PC-3 (cell line): Measurements from ENCODE around the gene TTC28. TPM values are rescaled to one million over a fixed set of nuclear protein-coding genes. Genes with fewer than 3 reads are reported as not detected.
"Not testable (repeated sequence)": the region's sequence is repeated elsewhere in the genome, so short reads cannot be mapped to it uniquely, and the experiment has no call there.

Experiments
- ATAC-seq: fragments of 200-7000 bp; cut with Tn5 transposase; 2 replicates; pipeline ENCODE4 v1.9.1; 2020; ENCODE audit warnings: mild to moderate bottlenecking, moderate library complexity
- BruUV-seq: library from RNA; stranded (reverse); fragments of 400-500 nt; replicated peaks from 2 replicates; lab custom pipeline; 2021; lab: Mats Ljungman, UMichigan
- CTCF ChIA-PET: fragments of 300-600 bp; sonication (Branson Sonifier 250); formaldehyde crosslinking; loops from one replicate; lab custom pipeline; 2022; ENCODE audit warnings: antibody characterized with exemption; lab: Charles Lee
- POLR2A ChIA-PET: fragments of 300-600 bp; sonication (Branson Sonifier 250); formaldehyde crosslinking; loops from one replicate; lab custom pipeline; 2022; ENCODE audit warnings: antibody characterized with exemption; ENCODE audit not compliant: unreplicated experiment; lab: Charles Lee
- DNase-seq: peaks from one replicate; pipeline ENCODE4 v3.0.0-alpha.2; 2015
- H2AFZ ChIP-seq: fragments of 300-600 bp; sonication (generic); 2 replicates; pipeline ENCODE4 v1.6.0; 2016; ENCODE audit warnings: antibody characterized with exemption, low read length
- H3F3A ChIP-seq: fragments of 300-600 bp; sonication (generic); one replicate; pipeline ENCODE4 v1.6.0; 2017; ENCODE audit warnings: antibody characterized with exemption, low read length, control low read depth, mild to moderate bottlenecking; ENCODE audit not compliant: unreplicated experiment
- H3K27ac ChIP-seq: fragments of 300-600 bp; sonication (generic); 2 replicates; pipeline ENCODE4 v1.5.1; 2016; ENCODE audit warnings: mild to moderate bottlenecking, low read length
- H3K27me3 ChIP-seq: fragments of 300-600 bp; sonication (generic); 2 replicates; pipeline ENCODE4 v1.6.1; 2016; ENCODE audit warnings: low read length, mixed read lengths
- H3K36me3 ChIP-seq: fragments of 300-600 bp; sonication (generic); 2 replicates; pipeline ENCODE4 v1.6.1; 2016; ENCODE audit warnings: low read depth, mixed run types, low read length, mixed read lengths
- H3K4me1 ChIP-seq: fragments of 300-600 bp; sonication (generic); 2 replicates; pipeline ENCODE4 v1.5.1; 2016; ENCODE audit warnings: low read length; ENCODE audit not compliant: insufficient read depth
- H3K4me2 ChIP-seq: fragments of 300-600 bp; sonication (generic); 2 replicates; pipeline ENCODE4 v1.6.0; 2016; ENCODE audit warnings: low read length
- H3K4me3 ChIP-seq: fragments of 300-600 bp; sonication (generic); 2 replicates; pipeline ENCODE4 v1.5.1; 2016; ENCODE audit warnings: mild to moderate bottlenecking, low read length, mixed read lengths
- H3K79me2 ChIP-seq: fragments of 300-600 bp; sonication (generic); 2 replicates; pipeline ENCODE4 v1.6.1; 2017; ENCODE audit warnings: low read length, mixed read lengths
- H3K9ac ChIP-seq: fragments of 300-600 bp; sonication (generic); 2 replicates; pipeline ENCODE4 v1.6.0; 2016; ENCODE audit warnings: mild to moderate bottlenecking, low read length
- H3K9me2 ChIP-seq: fragments of 300-600 bp; sonication (generic); replicated peaks from 2 replicates; pipeline ENCODE4 v1.6.1; 2016; ENCODE audit warnings: mixed run types, low read length, mixed read lengths
- H3K9me3 ChIP-seq: fragments of 300-600 bp; sonication (generic); 2 replicates; pipeline ENCODE4 v1.6.1; 2016; ENCODE audit warnings: low read length, mixed read lengths
- H4K20me1 ChIP-seq: fragments of 300-600 bp; sonication (generic); 2 replicates; pipeline ENCODE4 v1.6.1; 2016; ENCODE audit warnings: low read length, mixed read lengths
- EZH2 ChIP-seq: fragments of 300-600 bp; sonication (generic); IDR thresholded peaks from one replicate; pipeline ENCODE4 v1.6.1; 2017; ENCODE audit warnings: antibody characterized with exemption, mild to moderate bottlenecking, low read length; ENCODE audit not compliant: unreplicated experiment
- EZH2phosphoT487 ChIP-seq: fragments of 300-600 bp; sonication (generic); IDR thresholded peaks from 2 replicates; pipeline ENCODE4 v1.6.1; 2018; ENCODE audit warnings: mild to moderate bottlenecking, antibody characterized with exemption, low read length, borderline replicate concordance
- intact Hi-C: fragments of 100-400 bp; cut with micrococcal nuclease; formaldehyde crosslinking; loops from 2 replicates; pipeline ENCODE4 v1.9.0; 2023
- total RNA-seq: library from RNA; depleted of rRNA; stranded (reverse); fragments of >200 nt; gene quantifications from 2 replicates; pipeline ENCODE4 v1.2.3, GENCODE V29; 2014
- TF ChIP-seq, protein P1 (sequence below): fragments of 300-600 bp; sonication (generic); conservative IDR thresholded peaks from 2 replicates; pipeline ENCODE4 v1.5.1; 2017; ENCODE audit warnings: antibody characterized with exemption, low read depth, mild to moderate bottlenecking, low read length

The TTC28 gene
- total RNA-seq, 1 experiment from 2014 or later, result 6.3 TPM

DNA sequence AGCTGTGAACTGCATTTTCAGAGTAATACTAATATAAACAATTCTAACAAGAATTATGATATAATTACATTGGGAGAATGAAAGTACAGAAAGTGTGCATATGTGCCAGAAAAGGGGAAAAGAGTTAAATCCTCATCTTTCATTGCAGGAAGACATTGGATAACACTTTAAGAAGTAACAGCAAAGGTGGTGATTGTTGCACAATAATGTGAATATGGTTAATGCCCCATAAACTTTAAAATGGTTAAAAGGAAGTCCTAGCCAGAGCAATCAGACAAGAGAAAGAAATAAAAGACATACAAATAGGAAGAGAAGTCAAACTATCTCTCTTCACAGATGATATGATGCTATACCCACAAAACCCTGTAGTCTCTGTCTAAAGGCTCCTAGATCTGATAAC lies 111.5 kb downstream of the TTC28 start:
- no TSS peak for BruUV-seq

DNA sequence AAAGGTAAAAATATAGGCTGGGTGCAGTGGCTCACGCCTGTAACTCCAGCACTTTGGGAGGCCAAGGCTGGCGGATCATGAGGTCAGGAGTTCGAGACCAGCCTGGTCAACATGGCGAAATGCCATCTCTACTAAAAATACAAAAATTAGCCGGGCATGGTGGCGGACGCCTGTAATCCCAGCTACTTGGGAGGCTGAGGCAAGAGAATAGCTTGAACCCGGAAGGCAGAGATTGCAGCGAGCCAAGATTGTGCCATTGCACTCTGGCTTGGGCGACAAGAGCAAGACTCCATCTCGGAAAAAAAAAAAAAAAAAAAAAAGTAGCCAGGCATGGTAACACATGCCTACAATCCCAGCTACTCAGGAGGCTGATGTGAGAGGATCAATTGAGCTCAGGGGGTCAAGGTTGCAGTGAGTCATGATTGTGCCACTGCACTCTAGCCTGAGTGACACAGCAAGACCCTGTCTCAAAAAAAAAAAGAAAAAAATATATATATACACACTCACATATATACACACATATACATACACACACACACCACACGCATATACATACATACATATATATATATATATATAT lies 112.6 kb downstream of the TTC28 start:
- H3K27ac ChIP-seq, H3K9me3 ChIP-seq, POLR2A ChIA-PET, DNase-seq, H3K9ac ChIP-seq, H3K36me3 ChIP-seq, H2AFZ ChIP-seq, intact Hi-C loops, H3F3A ChIP-seq, H3K27me3 ChIP-seq, H3K79me2 ChIP-seq, H3K9me2 ChIP-seq, BruUV-seq, H4K20me1 ChIP-seq, ATAC-seq, H3K4me3 ChIP-seq, H3K4me1 ChIP-seq, CTCF ChIA-PET, H3K4me2 ChIP-seq: not testable (repeated sequence)

More for the DNA sequence above, 111.5 kb downstream of the TTC28 start:
- Histone ChIP-seq H3K27ac (no peak overlapping the region), H3K4me1 (no peaks in the 10 kb centered on the region), H3K4me2 (no peak overlapping the region), H3K9me3 (no peaks in the 10 kb centered on the region), H2AFZ (no peak overlapping the region), H3K36me3 (no peaks in the 10 kb centered on the region), H3K9me2 (no peaks in the 10 kb centered on the region), H3K27me3 (no peaks in the 10 kb centered on the region), H3F3A (no peaks in the 10 kb centered on the region), H3K79me2 (no peaks in the 10 kb centered on the region), H4K20me1 (no peaks in the 10 kb centered on the region), H3K9ac (no peak overlapping the region), H3K4me3 (no peak overlapping the region)
- ATAC-seq (no peak), DNase-seq (no peak)
- TF ChIP-seq EZH2 (no peak), EZH2phosphoT487 (no peak)
- TF ChIP-seq, protein P1, sequence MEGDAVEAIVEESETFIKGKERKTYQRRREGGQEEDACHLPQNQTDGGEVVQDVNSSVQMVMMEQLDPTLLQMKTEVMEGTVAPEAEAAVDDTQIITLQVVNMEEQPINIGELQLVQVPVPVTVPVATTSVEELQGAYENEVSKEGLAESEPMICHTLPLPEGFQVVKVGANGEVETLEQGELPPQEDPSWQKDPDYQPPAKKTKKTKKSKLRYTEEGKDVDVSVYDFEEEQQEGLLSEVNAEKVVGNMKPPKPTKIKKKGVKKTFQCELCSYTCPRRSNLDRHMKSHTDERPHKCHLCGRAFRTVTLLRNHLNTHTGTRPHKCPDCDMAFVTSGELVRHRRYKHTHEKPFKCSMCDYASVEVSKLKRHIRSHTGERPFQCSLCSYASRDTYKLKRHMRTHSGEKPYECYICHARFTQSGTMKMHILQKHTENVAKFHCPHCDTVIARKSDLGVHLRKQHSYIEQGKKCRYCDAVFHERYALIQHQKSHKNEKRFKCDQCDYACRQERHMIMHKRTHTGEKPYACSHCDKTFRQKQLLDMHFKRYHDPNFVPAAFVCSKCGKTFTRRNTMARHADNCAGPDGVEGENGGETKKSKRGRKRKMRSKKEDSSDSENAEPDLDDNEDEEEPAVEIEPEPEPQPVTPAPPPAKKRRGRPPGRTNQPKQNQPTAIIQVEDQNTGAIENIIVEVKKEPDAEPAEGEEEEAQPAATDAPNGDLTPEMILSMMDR, result no peak
- POLR2A ChIA-PET, result no interaction called here
- intact Hi-C loops, result no loop called here
- CTCF ChIA-PET, result no interaction called here

DNA sequence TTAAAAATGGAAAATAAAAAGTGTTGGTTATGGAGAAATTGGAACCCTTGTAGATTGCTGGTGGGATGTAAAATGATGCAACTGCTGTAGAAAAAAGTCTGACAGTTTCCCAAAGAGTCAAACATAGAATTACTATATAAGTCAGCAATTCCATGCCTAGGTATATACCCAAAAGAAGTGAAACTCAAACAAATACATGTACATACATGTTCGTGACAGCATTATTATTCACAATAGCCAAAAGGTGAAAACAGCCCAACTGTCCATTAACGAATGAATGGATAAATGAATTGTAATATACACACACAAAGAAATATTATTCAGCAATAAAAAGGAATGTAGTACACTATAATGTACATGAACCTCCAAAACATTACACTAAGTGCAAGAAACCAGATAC lies 116.0 kb downstream of the TTC28 start:
- Histone ChIP-seq H3K4me3 (no peak overlapping the region), H3K36me3 (no peaks in the 10 kb centered on the region), H3K9ac (no peak overlapping the region), H3K4me1 (peaks cover 7% of the 10 kb centered on the region; the same call in 1 of the 2 replicates), H3K9me3 (no peaks in the 10 kb centered on the region), H3K79me2 (no peaks in the 10 kb centered on the region), H3K27ac (no peak overlapping the region), H2AFZ (no peak overlapping the region), H3K9me2 (no peaks in the 10 kb centered on the region), H3K4me2 (no peak overlapping the region), H3K27me3 (no peaks in the 10 kb centered on the region), H4K20me1 (no peaks in the 10 kb centered on the region), H3F3A (no peaks in the 10 kb centered on the region)
- no peak for ATAC-seq
- no peak for DNase-seq
- no TSS peak for BruUV-seq
- intact Hi-C loops, result no loop called here
- ChIA-PET POLR2A (no interaction called here), CTCF (no interaction called here)
- TF ChIP-seq EZH2phosphoT487 (no peak), EZH2 (no peak)
- TF ChIP-seq, protein P1, result no peak
